HFF-Myc (cell line): ENCODE results near the gene TFG.

Experiments used
- DNase-seq: peaks from one replicate; pipeline ENCODE4 v3.0.0-alpha.2; 2011; ENCODE audit warnings: low read depth; ENCODE audit errors: extremely low read depth
- H3K4me3 ChIP-seq: replicated peaks from 2 replicates; pipeline ENCODE4 v1.5.1; 2011; ENCODE audit warnings: low read depth, mild to moderate bottlenecking, control low read depth, low read length
- TF ChIP-seq, protein P1 (sequence below): IDR thresholded peaks from 2 replicates; pipeline ENCODE4 v1.5.1; 2012; ENCODE audit warnings: mild to moderate bottlenecking, low read depth, low read length, control low read depth; ENCODE audit errors: missing control alignments

The TFG gene

DNA sequence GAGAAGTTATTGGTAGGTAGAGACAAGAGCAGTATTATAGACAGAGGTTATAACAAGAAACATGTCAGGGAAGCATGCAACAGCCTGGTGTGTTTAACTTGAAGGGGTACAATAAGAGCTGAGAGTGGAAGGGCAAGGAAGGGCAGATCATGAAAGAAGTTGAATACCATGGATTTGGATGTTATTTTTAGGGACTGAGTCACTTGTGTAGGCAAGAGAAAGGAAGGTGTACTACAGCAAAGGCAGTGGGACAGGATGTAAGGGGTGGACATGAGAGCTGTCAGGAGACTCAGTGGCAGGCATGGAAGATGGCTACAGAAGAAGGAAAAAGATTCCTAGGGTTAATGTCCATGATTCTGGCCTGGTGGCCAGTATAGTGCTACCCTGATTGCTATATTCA, 66.4 kb downstream of the TFG start:
- DNase-seq = no peak
- TF ChIP-seq, protein P1, sequence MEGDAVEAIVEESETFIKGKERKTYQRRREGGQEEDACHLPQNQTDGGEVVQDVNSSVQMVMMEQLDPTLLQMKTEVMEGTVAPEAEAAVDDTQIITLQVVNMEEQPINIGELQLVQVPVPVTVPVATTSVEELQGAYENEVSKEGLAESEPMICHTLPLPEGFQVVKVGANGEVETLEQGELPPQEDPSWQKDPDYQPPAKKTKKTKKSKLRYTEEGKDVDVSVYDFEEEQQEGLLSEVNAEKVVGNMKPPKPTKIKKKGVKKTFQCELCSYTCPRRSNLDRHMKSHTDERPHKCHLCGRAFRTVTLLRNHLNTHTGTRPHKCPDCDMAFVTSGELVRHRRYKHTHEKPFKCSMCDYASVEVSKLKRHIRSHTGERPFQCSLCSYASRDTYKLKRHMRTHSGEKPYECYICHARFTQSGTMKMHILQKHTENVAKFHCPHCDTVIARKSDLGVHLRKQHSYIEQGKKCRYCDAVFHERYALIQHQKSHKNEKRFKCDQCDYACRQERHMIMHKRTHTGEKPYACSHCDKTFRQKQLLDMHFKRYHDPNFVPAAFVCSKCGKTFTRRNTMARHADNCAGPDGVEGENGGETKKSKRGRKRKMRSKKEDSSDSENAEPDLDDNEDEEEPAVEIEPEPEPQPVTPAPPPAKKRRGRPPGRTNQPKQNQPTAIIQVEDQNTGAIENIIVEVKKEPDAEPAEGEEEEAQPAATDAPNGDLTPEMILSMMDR = no peak
- no peak overlapping the region for H3K4me3 ChIP-seq

DNA sequence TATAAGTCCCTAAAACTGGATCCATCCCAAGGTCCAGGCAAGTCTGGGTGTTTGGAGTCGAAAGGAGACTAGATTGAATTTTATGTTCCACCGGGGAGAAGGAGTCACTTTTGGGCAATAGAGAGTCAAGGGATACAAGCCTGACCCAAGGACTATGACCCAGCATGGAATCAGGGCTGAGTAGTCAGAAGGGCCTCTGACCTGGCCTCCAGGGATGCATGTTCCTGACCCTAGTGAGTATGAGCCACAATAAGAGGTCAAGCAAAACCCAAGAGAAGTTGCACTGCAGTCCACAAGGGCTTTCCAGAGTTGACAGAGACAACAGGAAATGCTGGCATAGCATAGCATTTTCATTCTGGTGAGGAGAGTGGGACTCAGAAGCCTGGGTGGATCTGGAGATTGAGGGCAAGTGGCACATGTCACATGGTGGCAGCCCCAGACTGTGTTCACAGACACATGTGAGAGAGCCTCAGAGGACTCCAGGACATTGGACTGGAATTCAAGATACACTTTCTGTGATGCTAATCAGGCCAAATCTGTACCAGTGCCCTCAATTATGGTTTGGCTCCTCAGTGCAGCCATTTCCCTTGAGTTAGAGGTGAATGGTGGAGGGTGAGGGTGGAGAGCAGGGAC, 66.9 kb downstream of the TFG start:
- H3K4me3 ChIP-seq = no peak overlapping the region
- TF ChIP-seq, protein P1 = no peak
- DNase-seq = no peak

DNA sequence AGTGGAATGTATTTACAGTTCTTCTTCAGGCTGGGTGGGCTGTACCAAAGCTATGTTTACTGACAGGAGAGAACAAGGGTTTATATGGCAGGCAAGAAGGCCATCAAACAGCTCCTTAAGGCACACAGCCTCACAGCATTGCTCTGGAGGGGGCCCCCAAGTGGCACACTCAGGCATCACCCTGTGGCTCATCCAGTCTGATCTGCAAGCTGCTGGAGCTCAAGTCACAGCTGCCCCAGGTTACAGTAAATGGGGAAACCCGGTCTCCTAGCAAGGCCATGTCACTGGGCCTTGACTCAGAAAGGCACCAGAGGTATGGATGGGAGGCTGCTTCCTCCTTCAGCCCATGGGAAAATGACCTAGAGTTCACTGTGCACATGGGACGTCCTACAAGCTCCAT, 67.5 kb downstream of the TFG start:
- no peak for DNase-seq
- no peak overlapping the region for H3K4me3 ChIP-seq
- TF ChIP-seq, protein P1 = no peak

DNA sequence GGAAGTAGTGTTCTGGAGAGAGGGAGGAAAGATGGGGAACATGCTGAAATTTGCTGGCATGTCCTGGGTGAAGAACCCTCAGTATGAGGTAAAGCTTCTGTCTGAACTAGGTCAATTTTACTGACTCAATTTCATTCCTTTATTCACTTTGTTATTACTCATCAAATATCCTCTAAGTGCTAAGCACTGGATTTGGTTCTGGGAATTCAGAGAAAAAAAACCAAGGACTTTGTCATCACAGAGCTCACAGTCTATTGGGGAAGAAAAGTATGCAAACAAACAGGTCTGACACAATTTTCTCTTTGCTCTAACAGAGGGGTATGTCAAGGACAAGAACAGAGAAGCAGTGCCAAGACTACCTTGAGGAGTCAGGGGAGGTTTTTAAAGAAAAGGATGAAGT, 68.0 kb downstream of the TFG start:
- TF ChIP-seq, protein P1 = no peak
- no peak overlapping the region for H3K4me3 ChIP-seq
- no peak for DNase-seq

DNA sequence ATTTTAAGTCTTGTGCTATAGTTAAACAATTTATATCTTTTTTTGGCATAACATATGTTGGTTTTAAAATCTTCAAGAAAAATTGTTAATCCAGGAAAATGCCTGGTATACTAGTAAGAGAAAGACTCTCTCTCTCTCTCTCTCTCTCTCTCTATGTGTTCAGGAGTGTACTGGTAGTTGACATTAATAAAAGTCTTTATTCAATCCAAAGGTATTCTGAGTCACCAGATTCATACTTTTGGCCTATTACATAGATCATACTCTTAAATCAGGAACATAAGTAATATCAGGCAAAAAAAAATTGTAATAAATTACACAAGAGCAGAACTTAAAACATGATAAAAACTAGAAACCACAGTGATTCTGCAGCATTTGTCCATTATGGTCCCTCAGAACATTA, 70.2 kb downstream of the TFG start:
- no peak for DNase-seq
- TF ChIP-seq, protein P1 = no peak
- no peak overlapping the region for H3K4me3 ChIP-seq

DNA sequence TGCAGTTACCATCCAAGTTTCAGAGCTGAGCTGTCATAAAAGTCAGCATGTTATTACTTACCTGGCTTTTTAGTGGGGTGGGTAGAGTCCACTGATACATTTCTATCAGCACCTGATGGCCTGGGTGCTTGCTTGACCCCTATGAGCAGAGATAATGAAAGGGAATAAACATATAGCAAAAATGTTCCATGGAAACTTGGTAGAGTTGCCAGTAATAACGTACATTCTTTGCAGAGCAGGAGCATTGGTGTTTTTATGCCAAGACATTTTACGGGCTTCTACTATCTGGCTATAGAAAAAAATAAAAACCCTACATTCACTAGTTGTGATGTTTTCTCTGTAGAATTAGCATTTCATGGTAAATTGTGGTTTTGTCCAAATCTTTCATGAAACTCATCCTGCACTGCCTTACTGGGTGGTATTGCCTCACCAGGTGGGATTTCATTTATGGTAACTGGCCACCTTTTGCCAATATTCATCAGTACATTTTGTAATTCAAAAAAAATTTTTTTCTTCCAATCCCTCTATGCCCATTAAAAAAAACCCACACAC, 70.9 kb downstream of the TFG start:
- DNase-seq = no peak
- no peak overlapping the region for H3K4me3 ChIP-seq
- TF ChIP-seq, protein P1 = no peak

DNA sequence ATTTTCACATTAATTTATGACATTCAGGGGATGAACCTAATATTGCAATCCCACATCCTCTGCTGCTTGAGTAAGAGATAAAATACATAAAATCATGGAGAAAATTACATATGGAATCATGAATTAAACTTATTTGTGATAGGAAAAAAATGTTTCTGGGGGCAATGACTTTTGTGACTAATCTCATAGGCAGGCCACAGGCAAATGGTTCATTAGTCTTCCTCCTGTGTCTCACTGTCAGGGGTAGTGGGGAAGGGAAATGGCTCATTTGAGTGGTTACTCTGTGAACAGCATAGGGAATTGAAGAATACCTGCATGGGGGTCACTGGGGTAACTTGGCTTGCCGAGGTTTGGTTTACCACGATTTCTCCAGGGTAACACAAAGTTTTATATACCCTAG, 72.0 kb downstream of the TFG start:
- H3K4me3 ChIP-seq = no peak overlapping the region
- TF ChIP-seq, protein P1 = no peak
- DNase-seq = no peak
